HG03521 (cell line): ENCODE measurements around the gene KLHL22.
"Not testable (repeated sequence)": the region's sequence is repeated elsewhere in the genome, so short reads cannot be mapped to it uniquely, and the experiment has no call there.

Experiments
- ATAC-seq: cut with Tn5 transposase; IDR thresholded peaks from one replicate; pipeline ENCODE4 v1.9.1; 2021; ENCODE audit warnings: mild to moderate bottlenecking, moderate library complexity; ENCODE audit not compliant: unreplicated experiment

The KLHL22 gene, protein sequence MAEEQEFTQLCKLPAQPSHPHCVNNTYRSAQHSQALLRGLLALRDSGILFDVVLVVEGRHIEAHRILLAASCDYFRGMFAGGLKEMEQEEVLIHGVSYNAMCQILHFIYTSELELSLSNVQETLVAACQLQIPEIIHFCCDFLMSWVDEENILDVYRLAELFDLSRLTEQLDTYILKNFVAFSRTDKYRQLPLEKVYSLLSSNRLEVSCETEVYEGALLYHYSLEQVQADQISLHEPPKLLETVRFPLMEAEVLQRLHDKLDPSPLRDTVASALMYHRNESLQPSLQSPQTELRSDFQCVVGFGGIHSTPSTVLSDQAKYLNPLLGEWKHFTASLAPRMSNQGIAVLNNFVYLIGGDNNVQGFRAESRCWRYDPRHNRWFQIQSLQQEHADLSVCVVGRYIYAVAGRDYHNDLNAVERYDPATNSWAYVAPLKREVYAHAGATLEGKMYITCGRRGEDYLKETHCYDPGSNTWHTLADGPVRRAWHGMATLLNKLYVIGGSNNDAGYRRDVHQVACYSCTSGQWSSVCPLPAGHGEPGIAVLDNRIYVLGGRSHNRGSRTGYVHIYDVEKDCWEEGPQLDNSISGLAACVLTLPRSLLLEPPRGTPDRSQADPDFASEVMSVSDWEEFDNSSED

DNA sequence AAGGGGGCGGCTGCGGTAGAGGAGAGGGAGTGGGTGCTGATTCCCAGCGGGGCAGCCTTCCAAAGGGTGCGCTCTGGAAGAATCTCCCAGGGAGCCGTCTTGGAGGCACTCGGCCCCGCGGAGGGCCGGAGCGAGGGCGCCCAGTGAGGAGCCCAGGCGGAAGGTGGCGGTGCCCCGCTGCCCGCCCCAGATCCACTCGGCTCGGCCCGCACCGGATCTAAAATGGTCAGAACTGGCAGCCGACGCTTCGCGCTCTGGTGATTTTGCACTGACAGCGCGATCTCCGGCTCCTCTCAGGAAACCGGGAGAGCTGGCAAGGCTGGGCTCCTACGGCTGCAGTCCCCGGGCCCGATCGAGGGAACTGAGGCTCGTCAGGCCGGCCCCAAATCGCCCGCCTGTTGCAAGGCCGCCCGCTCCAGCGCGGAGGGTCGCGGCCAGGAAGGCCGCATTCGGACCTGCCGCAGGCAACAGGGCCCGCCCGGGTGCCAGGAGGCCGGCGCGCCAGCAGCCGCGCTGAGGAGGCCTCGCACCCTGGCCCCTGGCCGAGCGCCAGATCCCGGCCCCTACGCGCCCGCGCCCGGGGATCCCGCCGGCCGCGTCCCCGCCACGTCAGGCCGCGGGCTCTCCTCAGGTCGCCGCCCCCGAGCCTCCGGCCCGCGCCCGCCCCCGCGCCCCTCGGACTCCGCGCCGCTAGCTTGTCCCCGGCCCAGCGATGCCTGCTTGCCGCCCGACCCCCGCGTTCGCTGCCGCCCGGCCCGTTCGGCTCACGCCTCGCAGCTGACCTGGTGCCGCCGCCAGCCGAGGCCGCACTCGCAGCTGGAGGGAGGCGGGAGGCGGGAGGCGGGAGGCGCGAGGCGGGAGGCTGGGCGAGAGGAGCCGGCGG, at the start of gene KLHL22:
Gene KLHL22, minus strand, starts transcription at position 818 of the 883 bp plus-strand sequence. CDS start 6,584 bp downstream, outside the sequence.
- peak; percentile 45 for ATAC-seq

DNA sequence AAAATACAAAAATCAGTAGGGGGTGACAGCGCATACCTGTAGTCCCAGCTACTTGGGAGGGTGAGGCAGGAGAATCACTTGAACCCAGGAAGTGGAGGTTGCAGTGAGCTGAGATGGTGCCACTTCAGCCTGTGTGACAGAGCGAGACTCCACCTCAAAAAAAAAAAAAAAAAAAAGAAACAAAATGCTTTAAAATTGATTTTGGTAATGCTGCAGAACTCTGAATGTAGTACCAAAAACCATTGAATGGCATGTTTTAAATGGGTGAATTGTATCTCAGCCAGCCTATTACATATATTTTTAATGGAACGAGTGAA, 49.7 kb upstream of the KLHL22 start:
- ATAC-seq: not testable (repeated sequence)

DNA sequence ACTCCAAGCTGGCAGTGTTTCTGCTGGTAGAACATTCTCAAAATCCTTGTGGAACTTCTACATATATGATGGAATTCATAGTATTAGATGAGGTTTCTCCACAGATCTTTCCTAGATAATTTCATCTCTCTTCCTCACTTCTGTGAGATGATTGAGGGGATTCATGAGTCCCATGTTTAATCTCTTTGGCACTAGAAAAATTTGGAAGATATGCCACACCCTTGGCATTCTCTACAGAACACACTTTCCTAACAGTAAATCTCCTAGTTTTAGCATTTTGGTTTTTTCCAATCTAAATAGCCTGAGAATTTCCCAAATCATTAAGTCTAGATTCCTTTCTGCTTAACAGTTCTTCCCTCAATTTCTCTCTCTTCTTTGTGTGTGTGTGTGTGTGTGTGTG, 47.1 kb upstream of the KLHL22 start:
- ATAC-seq: no peak

DNA sequence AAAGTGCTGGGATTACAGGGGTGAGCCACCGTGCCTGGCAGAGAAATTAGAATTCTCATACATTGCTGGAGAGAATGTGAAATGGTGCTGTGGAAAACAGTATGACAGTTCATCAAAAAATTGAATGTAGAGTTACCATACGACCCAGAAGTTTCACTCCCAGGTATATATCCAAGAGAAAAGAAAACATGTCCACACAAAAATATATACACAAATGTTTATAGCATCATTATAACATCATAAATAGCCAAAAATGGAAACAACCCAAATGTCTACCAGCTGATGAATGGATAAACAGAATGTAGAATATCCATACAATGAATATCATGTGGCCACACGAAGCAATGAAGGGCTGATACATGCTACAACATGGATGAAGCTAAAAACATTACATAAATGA, 46.5 kb upstream of the KLHL22 start:
- ATAC-seq: no peak

DNA sequence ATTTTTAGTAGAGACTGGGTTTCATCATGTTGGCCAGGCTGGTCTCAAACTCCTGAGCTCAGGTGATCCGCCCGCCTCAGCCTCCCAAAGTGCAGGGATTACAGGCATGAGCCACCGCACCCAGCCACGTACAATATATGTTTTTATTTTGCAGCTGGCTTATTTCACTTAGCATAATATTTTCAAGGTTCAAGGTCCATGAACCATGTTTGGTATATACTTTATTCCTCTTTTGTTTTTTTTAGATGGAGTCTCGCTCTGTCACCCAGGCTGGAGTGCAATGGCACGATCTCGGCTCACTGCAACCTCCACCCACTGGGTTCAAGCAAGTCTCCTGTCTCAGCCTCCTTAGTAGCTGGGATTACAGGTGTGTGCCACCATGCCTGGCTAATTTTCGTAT, 43.3 kb upstream of the KLHL22 start:
- not testable (repeated sequence) for ATAC-seq

DNA sequence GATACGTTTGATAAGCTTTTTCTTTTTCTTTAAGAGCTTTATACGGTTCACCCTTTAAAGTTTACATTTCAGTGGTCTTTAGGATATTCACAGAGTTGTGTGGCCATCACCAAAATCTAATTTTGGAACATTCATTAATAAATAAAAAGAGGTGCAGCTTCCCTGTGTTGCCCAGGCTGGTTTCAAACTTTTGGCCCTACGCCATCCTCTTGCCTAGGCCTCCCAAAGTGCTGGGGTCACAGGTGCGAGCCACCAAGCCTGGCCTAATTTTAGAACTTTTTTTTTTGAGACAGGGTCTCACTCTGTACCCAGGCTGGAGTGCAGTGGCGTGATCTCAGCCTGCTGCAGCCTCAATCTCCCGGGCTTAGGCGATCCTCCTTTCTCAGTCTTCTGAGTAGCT, 42.4 kb upstream of the KLHL22 start:
- no peak for ATAC-seq

DNA sequence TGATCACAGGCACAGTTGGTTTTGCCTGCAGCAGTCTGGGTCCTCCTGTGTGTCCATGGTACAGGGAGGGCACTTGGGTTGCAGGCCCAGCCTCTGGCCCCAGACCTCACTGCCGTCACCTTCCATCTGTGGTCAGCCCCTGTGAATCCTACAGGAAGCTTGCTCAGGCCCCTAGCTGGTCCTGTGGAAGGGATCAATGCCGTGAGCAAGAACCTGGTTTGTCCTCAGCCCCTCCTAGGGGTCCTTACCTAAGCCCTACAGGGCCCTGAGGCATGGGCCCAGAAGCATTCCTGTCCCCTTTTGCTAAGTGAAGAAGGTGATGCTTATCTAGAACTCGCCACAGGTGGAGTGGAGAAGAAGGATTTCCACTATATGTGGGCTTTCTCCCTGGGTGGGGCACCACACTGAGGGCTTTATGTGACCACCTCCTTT, 41.7 kb upstream of the KLHL22 start:
- ATAC-seq: no peak

DNA sequence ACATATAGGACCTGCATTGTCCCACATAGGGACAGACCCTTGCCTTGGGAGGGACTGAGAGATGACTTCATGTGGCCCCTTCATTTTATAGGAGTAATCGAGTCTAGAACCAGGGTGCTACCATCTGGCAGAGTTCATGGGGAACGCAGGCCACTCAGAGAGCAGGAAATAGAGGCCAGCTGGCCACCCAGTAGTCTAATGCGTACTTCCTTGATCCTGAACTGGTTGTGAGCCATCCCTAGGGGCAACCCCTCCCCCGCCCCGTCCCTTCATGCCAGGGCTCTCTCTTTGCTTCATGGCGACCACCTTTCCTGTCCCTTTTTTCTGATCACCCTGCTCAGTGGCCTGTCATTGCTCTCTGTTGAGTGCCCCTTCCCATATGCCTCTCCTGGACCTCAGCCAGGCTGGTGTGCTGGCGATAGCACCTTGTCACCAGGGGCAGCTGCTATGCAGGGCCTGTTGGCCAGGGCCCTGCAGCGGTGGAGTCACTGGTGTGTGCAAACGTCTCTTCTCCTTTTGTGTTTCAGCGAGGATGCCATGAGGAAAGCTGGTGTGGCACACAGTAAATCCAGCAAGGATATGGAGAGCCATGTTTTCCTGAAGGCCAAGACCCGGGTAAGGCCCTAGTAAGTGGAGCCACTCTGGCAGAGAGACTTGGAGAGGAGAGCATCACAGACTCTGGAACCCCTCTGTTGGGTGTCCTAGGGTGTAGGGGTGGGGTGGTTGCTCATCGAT, 41.2 kb upstream of the KLHL22 start:
- no peak for ATAC-seq

DNA sequence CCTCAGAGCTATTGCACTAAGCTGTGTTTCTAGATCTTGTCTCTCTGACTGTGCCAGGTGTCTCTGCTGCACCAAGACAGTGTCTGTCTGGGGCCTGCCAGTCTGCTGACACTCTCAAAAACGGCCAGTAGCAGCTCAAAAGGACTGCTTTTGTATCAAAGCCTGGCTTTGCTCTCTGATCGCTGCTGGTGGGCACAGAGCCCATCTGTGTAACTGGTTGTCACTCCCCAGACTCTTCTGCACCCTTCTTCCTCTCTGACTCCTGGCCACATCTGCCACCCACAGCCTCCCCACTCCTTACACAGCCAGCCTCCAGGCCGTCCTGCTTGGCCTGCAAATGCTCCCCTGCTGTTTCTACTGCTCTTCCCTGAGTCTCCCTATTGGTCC, 38.3 kb upstream of the KLHL22 start:
- no peak for ATAC-seq

DNA sequence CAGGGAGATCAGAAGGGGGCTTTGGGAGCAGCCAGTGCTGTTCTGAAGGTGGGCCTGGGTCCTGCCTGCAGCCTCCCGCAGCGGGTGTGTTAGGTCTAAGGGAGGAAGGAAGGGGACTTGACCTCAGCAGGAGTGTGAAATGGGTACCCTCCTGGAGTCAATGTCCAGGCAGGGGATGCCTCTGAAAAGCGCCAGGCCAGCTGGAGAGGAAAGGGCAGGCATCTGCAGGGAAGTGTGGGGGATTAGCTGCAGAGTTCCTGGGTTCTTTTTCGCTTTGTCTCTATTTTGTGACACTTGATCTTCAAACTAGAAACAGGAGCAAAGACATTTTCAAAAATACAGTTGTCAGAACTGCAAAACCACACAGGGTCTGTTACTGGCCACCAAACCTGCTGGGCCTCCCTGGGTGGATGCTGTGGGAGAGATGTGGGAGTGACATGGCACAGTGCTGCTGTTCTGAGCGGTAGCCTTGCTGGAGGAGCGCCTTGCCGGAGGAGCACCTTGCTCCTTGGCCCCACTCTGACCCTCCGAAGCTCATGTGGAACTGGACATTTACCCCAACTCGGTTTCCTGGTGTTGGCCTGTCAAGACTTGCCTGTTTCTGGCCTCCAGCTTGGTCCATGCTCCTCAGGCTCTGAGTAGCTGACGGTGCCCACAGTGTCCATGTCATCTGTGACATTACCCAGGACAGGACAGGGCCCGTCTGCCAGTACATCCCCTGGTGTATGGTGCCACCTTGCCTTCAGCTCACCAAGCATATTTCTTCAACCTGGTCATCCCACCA, 37.7 kb upstream of the KLHL22 start:
- ATAC-seq: no peak

DNA sequence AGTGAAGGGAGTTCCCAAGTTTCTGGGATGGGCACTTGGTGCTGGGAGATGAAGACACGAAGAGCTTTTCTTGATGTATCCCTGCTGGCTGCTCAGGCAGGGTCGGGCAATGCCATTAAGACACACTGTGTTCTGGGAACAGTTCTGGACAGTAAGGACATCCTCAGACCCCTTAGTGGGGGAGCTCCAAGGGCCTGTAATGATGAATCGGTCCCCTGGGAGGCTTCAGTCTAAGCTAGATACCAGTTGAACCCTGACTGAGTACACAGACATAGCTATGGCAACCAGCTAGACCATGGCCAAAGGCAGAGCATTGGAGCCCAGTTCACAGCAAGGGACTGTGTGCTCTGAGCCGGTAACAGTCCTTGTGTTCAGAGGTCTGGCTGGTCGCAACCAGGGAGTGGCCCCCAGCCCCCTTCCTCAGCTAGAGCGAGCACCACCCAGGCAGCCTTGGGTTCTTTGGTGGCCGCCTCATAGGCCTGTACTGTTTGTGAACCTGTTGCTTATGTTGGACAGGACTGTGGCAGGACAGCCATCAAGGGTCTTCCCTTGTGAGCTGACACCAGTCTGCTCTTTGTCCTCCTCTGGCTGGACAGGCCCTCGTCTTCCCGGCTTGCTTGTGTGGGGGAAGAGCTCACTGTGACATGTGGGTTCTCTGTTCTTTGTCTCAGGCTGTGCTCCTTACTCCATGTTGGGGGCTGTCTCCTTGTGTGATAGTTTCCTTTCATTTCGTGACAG, 36.8 kb upstream of the KLHL22 start:
- no peak for ATAC-seq

DNA sequence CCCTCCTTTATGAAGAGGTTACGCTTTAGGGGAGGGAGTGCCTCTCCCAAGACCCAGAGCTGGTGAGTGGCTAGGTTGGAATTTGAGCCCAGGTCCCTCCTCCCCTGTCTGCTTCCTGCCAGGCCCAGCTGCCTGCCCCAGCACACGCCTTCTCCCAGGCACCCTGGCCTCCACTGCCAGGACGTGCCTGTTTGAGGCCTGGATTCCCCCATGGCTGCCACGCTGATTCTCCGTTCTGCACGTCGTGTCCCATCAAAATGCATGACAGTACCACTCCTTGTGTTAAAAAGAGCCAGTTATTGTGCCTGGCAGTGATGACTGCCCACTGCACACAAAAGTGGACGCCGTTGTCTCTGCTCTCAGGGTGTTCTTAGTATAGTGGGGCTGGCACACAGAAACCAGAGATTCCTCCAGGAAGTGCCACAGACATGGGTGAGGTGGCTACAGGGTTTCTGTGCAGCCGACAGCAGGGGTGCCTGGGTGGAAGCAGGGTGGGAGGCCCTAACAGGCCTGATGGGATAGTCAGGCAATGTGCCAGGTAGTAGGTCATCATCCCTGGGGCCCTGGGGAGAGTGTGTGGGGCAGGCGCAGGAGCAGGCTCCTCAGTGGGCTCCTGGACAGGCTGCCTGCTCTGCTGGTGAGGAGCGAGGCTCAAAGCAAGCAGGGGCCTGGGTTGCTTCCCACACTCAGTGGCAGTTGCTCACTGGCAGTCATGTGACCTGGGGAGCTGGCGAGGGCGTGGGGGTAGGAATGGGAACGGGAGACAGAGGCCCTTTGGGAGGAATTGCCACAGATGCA, 36.0 kb upstream of the KLHL22 start:
- ATAC-seq: no peak

DNA sequence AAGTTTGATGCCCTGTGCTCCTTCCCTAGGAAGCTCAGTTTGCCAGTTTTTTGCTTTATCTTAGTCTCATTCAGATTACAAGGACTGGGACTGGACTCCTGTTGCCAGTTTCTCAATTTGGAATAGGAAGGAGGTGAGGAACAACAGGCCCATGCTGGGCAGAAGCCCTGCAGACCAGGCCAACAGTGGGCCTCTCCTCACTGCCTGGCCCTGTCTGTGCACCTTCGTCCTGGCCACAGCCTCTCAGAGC, 35.5 kb upstream of the KLHL22 start:
- ATAC-seq: no peak

DNA sequence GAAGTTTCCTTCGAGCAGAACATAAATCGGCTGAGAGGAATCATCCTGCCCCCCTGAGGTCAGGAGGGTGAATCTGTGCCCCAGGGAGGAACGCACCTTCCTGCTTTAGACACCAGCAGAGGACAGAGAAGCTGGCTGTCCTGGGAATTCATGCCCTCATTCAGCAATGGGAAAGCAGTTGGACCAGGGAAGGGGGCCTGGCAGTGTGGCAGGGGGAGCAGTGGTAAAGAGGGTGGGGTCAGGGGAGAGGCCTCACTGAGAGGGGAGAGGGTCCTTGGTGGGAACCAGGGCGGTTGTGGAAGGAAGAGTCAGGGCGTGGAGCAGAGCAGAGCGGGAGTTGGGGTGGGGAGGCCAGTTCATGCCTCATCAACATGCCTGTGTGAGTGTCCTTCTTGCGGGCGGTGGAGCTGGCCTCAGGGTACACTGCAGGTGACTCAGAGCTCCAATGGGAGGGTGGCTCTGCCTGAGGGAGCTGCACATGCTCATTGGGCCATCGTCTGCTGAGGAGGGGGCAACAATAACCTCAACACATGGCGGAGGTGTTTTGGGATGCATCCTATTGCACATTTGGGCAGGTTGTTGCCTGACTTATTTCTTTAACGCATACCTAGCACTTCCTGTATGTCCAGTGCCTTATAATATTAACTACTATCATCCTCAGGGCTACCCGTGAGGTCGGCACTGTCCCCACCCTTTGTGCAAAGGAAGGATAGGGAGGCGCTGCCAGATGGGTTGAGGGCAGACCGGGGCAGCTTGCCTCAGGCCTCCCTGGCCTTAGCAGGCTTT, 35.0 kb upstream of the KLHL22 start:
- ATAC-seq: no peak

DNA sequence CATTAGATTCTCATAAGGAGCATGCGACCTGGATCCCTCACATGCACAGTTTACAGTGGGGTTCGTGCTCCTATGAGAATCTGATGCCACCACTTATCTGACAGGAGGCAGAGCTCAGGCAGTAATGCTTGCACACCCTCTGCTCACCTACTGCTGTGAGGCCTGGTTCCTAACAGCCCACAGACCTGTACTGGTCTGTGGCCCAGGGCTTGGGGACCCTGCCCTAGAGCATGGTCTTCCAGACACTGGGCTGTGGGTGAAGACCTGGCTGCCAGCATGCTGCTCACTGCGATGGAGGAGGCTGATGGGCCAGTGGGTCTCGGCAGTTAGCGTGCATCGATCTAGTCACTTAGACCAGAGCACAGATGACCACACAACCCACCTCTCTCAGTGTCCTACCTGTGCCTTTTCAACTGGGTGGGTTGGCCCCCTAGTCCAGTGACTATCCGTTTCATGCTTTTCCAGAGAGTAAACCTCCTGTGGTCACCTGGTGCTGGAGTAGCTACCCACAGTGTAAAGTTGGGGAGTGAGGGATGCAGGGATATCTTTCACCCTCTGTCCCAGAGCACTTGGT, 32.9 kb upstream of the KLHL22 start:
- no peak for ATAC-seq

DNA sequence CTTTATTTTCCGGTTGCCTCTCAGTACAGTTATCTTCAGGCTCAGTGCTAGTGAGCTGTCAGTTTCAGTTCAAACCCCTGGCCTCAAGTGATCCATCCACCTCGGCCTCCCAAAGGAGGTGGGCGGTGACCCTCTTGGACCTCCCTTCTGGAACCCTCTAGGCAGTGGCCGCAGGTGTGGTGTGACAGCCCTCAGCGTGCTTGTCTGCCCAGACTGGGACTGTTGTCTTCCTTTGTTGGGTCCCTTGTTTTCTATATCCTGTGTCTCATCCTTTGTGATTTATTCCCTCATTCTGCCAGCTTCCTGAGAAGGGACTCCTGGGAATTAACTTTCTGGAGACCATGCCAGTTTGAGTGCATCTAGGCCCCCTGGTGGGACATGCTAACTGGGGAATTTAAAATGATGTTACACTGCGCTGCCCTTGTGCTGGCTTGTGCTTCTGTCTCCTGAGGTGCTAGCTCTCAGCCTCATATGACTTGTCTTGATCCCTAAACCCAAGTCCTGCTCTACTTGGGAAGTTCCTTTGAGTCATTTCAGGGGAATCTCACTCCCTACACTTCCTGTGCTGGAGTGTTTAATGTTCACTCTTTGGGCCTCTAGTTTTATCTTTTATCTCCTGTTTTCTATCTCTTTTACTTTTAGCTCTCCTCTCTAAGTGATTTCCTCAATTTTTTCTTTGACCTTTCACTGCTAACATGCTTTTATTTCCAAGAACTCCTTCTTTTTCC, 31.2 kb upstream of the KLHL22 start:
- no peak for ATAC-seq

DNA sequence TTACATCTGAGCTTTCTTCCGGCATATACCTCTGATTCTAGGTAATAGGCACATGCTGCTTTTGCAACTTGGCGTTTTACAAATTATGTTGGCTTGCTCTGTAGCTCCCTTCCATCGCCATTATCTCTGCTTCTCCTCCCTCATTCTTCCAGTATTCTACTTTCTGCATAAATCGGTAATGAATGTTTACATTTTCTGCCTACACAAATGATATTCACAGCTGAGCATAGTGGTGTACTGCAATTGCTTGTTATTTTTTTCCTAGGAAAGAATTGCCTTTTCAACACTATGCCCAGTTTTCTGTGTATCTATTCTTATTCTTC, 30.7 kb upstream of the KLHL22 start:
- ATAC-seq: no peak
